ENCODE results near the gene RFWD3.

RFWD3 gene

GRCh38 chr16:74578433-74578832 is 88.2 kb downstream of the RFWD3 start:
- DNase-seq, result no peak

- no peak for DNase-seq
These were observed 88.8 kb downstream of the RFWD3 start for GRCh38 chr16:74577882-74578366.

- DNase-seq, result no peak
These were observed 90.7 kb downstream of the RFWD3 start for GRCh38 chr16:74575807-74576643.

- no peak for DNase-seq
These were observed 91.4 kb downstream of the RFWD3 start for GRCh38 chr16:74575175-74575806.

GRCh38 chr16:74574146-74574545 is 92.5 kb downstream of the RFWD3 start:
- no peak for DNase-seq

GRCh38 chr16:74573622-74574021 is 93.1 kb downstream of the RFWD3 start:
- no peak for DNase-seq

Measured in NCI-H2081 treated with DMSO at 0.1 percent for 48 hours (cell line).